Esophagus muscularis mucosa (tissue), 4 donors: Measurements from ENCODE around the gene ZDHHC19. TPM values are rescaled to one million over a fixed set of nuclear protein-coding genes. Genes with fewer than 3 reads are reported as not detected.
"Not testable (repeated sequence)": the region's sequence is repeated elsewhere in the genome, so short reads cannot be mapped to it uniquely, and the experiment has no call there.

ENCODE experiments used
- DNase-seq: peaks from one replicate; pipeline ENCODE4 v3.0.0-alpha.2; 2017; ENCODE audit errors: extremely low spot score
- H3K27ac ChIP-seq, 4 donors: fragments of 200-600 bp; sonication (generic); replicated peaks in 1 of 4; 1 replicate in 3 of 4; 2 replicates in 1 of 4; pipeline ENCODE4 v1.5.1; 2016 to 2019; ENCODE audit warnings: mild to moderate bottlenecking in 1 of 4
- H3K27me3 ChIP-seq, 4 donors: fragments of 200-600 bp; sonication (generic); one replicate each; pipeline versions ENCODE4 v1.5.1 to v1.6.0; 2016 to 2019
- H3K36me3 ChIP-seq, 4 donors: fragments of 200-600 bp; sonication (generic); one replicate each; pipeline ENCODE4 v1.5.1; 2016 to 2019
- H3K4me1 ChIP-seq, 4 donors: fragments of 200-600 bp; sonication (generic); one replicate each; pipeline ENCODE4 v1.5.1; 2016 to 2019
- H3K4me3 ChIP-seq, 4 donors: fragments of 200-600 bp; sonication (generic); 1 replicate in 2 of 4; 2 replicates in 2 of 4; pipeline ENCODE4 v1.5.1; 2016 to 2019; ENCODE audit warnings: mild to moderate bottlenecking in 4 of 4, moderate library complexity in 1 of 4
- H3K9me3 ChIP-seq, 4 donors: fragments of 200-600 bp; sonication (generic); 1 replicate in 3 of 4; 2 replicates in 1 of 4; pipeline ENCODE4 v1.5.1; 2016 to 2019
- EP300 ChIP-seq: sonication (generic); formaldehyde crosslinking; IDR thresholded peaks from one replicate; pipeline ENCODE4 v1.6.1; 2017; ENCODE audit warnings: antibody characterized with exemption
- POLR2A ChIP-seq: fragments of 450-650 bp; IDR thresholded peaks from one replicate; pipeline ENCODE4 v1.6.1; 2017; ENCODE audit warnings: antibody characterized with exemption, moderate library complexity, mild to moderate bottlenecking, low read depth
- POLR2AphosphoS5 ChIP-seq, 2 donors: sonication (generic); formaldehyde crosslinking; IDR thresholded peaks; one replicate each; pipeline ENCODE4 v1.6.1; 2017; ENCODE audit warnings: antibody characterized with exemption in 2 of 2
- WGBS: methylation state at CpG from one replicate; pipeline ENCODE4 v1.1.5; 2018; 5-methylcytosine and 5-hydroxymethylcytosine counted together
- intact Hi-C: fragments of 100-400 bp; cut with DNase I; formaldehyde crosslinking; loops from one replicate; pipeline ENCODE4 v1.15.1; 2023
- total RNA-seq, 4 donors: library from RNA; depleted of rRNA; stranded (reverse); fragments of >200 nt; gene quantifications; one replicate each; pipeline versions ENCODE4 v1.1.0 to v1.2.1, GENCODE V29; 2016
- TF ChIP-seq, protein P1 (sequence below), 3 experiments: fragments of 200-600 bp in 2 of 3; fragments of 450-650 bp in 1 of 3; sonication (generic) in 2 of 3; IDR thresholded peaks; one replicate each; pipeline ENCODE4 v1.5.1; 2017 to 2019; ENCODE audit warnings: antibody characterized with exemption in 3 of 3, mild to moderate bottlenecking in 2 of 3, moderate library complexity in 1 of 3

ZDHHC19 gene
- total RNA-seq, 4 donors from 2014 or later, result not detected

GRCh38 chr3:196216681-196217211, 5.5 kb upstream of the ZDHHC19 start:
- H3K27ac ChIP-seq, result no peak overlapping the region
- WGBS, result 80% methylated on average over 1 of the region's 25 CpGs
- H3K4me1 ChIP-seq, result peaks cover 5 to 15% (median 13%) of the 10 kb centered on the region in 4 donors
- H3K4me3 ChIP-seq, result no peak overlapping the region
- DNase-seq, result no peak
- intact Hi-C loops, result no loop called here
- peaks cover 0 to 32% (median 2%) of the 10 kb centered on the region in 4 donors for H3K27me3 ChIP-seq
- no peaks in the 10 kb centered on the region for H3K9me3 ChIP-seq
- H3K36me3 ChIP-seq, result no peaks in the 10 kb centered on the region
- TF ChIP-seq POLR2AphosphoS5 (IDR thresholded peaks at IDR 0.05) (no peak), EP300 (no peak), POLR2A (no peak)
- TF ChIP-seq, protein P1, sequence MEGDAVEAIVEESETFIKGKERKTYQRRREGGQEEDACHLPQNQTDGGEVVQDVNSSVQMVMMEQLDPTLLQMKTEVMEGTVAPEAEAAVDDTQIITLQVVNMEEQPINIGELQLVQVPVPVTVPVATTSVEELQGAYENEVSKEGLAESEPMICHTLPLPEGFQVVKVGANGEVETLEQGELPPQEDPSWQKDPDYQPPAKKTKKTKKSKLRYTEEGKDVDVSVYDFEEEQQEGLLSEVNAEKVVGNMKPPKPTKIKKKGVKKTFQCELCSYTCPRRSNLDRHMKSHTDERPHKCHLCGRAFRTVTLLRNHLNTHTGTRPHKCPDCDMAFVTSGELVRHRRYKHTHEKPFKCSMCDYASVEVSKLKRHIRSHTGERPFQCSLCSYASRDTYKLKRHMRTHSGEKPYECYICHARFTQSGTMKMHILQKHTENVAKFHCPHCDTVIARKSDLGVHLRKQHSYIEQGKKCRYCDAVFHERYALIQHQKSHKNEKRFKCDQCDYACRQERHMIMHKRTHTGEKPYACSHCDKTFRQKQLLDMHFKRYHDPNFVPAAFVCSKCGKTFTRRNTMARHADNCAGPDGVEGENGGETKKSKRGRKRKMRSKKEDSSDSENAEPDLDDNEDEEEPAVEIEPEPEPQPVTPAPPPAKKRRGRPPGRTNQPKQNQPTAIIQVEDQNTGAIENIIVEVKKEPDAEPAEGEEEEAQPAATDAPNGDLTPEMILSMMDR (IDR thresholded peaks at IDR 0.05), result no peak

DNA sequence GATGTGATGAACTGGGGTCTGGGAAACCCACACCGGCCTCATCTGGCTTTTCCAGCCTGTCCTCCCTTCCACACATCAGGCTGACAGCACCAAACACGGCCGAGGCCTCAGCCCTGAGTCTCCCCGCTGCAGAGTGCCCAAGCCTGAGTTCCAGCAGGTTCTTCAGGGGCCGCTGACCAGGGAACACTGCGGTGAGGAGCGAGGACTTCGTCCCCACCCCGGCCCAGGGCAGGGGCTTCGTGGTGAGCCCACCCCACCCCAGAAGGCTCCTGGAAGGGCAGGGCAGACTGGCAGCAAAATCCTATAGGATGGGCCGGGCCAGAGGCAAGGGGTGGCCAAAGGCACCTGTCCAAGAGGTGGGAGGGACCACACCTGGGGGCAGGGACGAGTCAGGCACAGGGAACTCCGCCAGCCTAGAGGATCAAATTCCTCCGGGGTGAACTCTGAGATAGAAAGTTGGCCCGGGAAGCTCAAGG, 4.9 kb upstream of the ZDHHC19 start, which contains the start of gene SLC51A:
TSS of gene SLC51A (plus strand) at position 446 of the 476 bp plus-strand sequence. CDS start 179 bp downstream, outside the sequence.
- intact Hi-C loops, result no loop called here
- Histone ChIP-seq H3K36me3 (no peaks in the 10 kb centered on the region), H3K9me3 (no peaks in the 10 kb centered on the region), H3K27ac (no peak within 1 kb of the TSS), H3K4me3 (no peak within 1 kb of the TSS), H3K27me3 (peaks cover 0 to 32% (median 2%) of the 10 kb centered on the region in 4 donors), H3K4me1 (peaks cover 5 to 15% (median 13%) of the 10 kb centered on the region in 4 donors)
- DNase-seq, result no peak
- TF ChIP-seq POLR2AphosphoS5 (IDR thresholded peaks at IDR 0.05) (no peak), EP300 (no peak), POLR2A (no peak)
- TF ChIP-seq, protein P1 (IDR thresholded peaks at IDR 0.05), result no peak
- WGBS, result 63% methylated on average over 4 of the region's 15 CpGs

DNA sequence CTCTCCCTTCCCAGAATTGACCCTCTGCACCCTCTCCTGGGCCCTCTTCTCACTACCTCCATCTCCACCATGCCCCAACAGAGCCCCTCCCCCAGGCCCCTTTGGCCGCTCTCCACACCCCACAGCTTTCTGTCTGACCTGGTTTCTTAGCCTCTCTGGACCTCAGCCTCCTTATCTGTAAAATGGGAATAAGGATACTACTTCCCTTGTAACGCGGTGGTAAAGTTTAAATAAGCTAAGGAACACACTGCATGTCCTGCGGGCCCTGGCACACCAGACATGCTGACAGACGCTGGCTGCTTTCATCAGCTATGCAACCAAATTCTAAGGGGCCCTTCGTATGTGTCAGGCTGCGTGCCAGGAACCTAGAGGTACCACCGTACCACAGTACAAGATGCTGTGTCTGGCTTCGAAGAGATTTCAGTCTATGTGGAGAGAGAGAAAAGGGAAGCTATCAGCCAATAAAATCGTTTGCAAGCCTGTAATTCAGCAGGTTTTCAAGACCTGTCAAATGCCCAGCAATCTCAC, 4.4 kb upstream of the ZDHHC19 start:
- peaks cover 5 to 15% (median 13%) of the 10 kb centered on the region in 4 donors for H3K4me1 ChIP-seq
- peaks cover 0 to 32% (median 2%) of the 10 kb centered on the region in 4 donors for H3K27me3 ChIP-seq
- no peaks in the 10 kb centered on the region for H3K36me3 ChIP-seq
- H3K9me3 ChIP-seq, result no peaks in the 10 kb centered on the region
- no peak overlapping the region for H3K27ac ChIP-seq
- no peak for DNase-seq
- intact Hi-C loops, result no loop called here
- no peak overlapping the region for H3K4me3 ChIP-seq
- TF ChIP-seq POLR2AphosphoS5 (IDR thresholded peaks at IDR 0.05) (no peak), POLR2A (no peak)
- 81% methylated on average over 10 of the region's 10 CpGs for WGBS

- Histone ChIP-seq H3K9me3 (no peaks in the 10 kb centered on the region), H3K27me3 (peaks cover 0 to 32% (median 2%) of the 10 kb centered on the region in 4 donors), H3K4me1 (peaks cover 5 to 14% (median 13%) of the 10 kb centered on the region in 4 donors), H3K27ac (no peak overlapping the region), H3K4me3 (no peak overlapping the region), H3K36me3 (no peaks in the 10 kb centered on the region)
- TF ChIP-seq, protein P1 (IDR thresholded peaks at IDR 0.05), result no peak
- no peak for TF ChIP-seq POLR2A
- no peak for TF ChIP-seq POLR2AphosphoS5 (IDR thresholded peaks at IDR 0.05)
- TF ChIP-seq EP300, result no peak
- 83% methylated on average over 15 of the region's 16 CpGs for WGBS
- DNase-seq, result no peak
- intact Hi-C loops, result no loop called here
Observed at GRCh38 chr3:196214783-196215441, 3.7 kb upstream of the ZDHHC19 start.

DNA sequence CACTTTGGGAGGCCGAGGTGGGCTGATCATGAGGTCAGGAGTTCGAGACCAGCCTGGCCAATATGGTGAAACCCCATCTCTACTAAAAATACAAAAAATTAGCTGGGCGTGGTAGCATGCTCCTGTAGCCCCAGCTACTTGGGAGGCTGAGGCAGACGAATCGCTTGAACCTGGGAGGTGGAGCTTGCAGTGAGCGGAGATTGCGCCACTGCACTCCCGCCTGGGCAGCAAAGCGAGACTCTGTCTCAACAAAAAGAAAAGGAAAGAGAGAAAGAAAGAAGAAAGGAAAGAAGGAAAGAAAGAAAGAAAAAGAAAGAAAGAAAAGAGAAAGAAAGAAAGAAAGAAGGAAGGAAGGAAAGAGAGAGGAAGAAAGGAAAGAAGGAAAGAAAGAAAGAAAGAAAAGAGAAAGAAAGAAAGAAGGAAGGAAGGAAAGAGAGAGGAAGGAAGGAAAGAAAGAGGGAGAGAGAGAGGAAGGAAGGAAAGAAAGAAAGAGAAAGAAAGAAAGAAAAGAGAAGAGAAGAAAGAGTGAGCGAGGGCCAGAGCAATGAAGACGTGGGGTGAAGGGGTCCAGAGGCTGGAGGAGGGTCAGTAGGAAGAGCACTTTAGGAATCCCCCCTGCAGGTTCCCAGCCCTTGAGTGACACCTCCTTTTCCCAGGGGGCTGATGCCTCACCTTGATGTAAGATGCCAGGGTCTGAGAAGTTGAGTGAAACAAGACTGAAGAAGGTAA, 1.1 kb downstream of the ZDHHC19 start:
- H3K27ac ChIP-seq, DNase-seq, intact Hi-C loops, H3K4me3 ChIP-seq, H3K36me3 ChIP-seq, H3K9me3 ChIP-seq: not testable (repeated sequence)
- peaks cover 0 to 12% (median 11%) of the 10 kb centered on the region in 4 donors for H3K4me1 ChIP-seq
- H3K27me3 ChIP-seq, result peaks cover 0 to 38% (median 0%) of the 10 kb centered on the region in 4 donors
- WGBS, result 78% methylated on average over 11 of the region's 11 CpGs
